H1 (cell line): Measurements from ENCODE around the gene SYP.

Experiments used
- BRCA1 ChIP-seq: IDR thresholded peaks from 2 replicates; pipeline ENCODE4 v1.6.1; 2012; ENCODE audit warnings: low read depth, low read length, improper control_type of control experiment
- CEBPB ChIP-seq: IDR thresholded peaks from 2 replicates; pipeline ENCODE4 v1.6.1; 2012; ENCODE audit warnings: low read depth, low read length
- CHD2 ChIP-seq: IDR thresholded peaks from 2 replicates; pipeline ENCODE4 v1.6.1; 2012; ENCODE audit warnings: low read length, improper control_type of control experiment
- CREB1 ChIP-seq: IDR thresholded peaks from 2 replicates; pipeline ENCODE4 v1.6.1; 2012; ENCODE audit warnings: inconsistent platforms
- EP300 ChIP-seq, 2 experiments: IDR thresholded peaks; 1 replicate in 1 of 2; 2 replicates in 1 of 2; pipeline ENCODE4 v1.6.1; 2011 to 2012; ENCODE audit warnings: low read depth in 2 of 2, low read length in 2 of 2, mild to moderate bottlenecking in 2 of 2, borderline replicate concordance in 1 of 2, inconsistent platforms in 1 of 2, moderate library complexity in 1 of 2
- FOSL1 ChIP-seq: IDR thresholded peaks from 2 replicates; pipeline ENCODE4 v1.6.1; 2011; ENCODE audit warnings: mild to moderate bottlenecking, low read depth, low read length, moderate library complexity; ENCODE audit not compliant: insufficient read depth
- JUN ChIP-seq: IDR thresholded peaks from 2 replicates; pipeline ENCODE4 v1.6.1; 2011; ENCODE audit warnings: low read depth, mild to moderate bottlenecking, improper control_type of control experiment, low read length
- JUND ChIP-seq: IDR thresholded peaks from 2 replicates; pipeline ENCODE4 v1.6.1; 2011; ENCODE audit warnings: mild to moderate bottlenecking, improper control_type of control experiment, low read length
- POLR2A ChIP-seq, 2 experiments: IDR thresholded peaks; 1 replicate in 1 of 2; 2 replicates in 1 of 2; pipeline ENCODE4 v1.6.1; 2011; ENCODE audit warnings: low read depth in 2 of 2, low read length in 2 of 2, mild to moderate bottlenecking in 2 of 2; ENCODE audit errors: control extremely low read depth in 1 of 2
- SRF ChIP-seq: IDR thresholded peaks from 2 replicates; pipeline ENCODE4 v1.6.1; 2011; ENCODE audit warnings: mild to moderate bottlenecking, low read depth, low read length, moderate library complexity
- TAF1 ChIP-seq: IDR thresholded peaks from 2 replicates; pipeline ENCODE4 v1.6.1; 2011; ENCODE audit warnings: mild to moderate bottlenecking, low read depth, low read length
- TF ChIP-seq, protein P1 (sequence below), 3 experiments: IDR thresholded peaks; 1 replicate in 2 of 3; 2 replicates in 1 of 3; pipeline versions ENCODE4 v1.5.1 to v1.6.1; 2011; ENCODE audit warnings: low read length in 3 of 3, mild to moderate bottlenecking in 3 of 3, inconsistent platforms in 2 of 3, low read depth in 1 of 3, moderate library complexity in 1 of 3; ENCODE audit not compliant: insufficient read depth in 1 of 3; ENCODE audit errors: control extremely low read depth in 1 of 3
- TF ChIP-seq, protein P2 (sequence below): IDR thresholded peaks from 2 replicates; pipeline ENCODE4 v1.6.1; 2012; ENCODE audit warnings: inconsistent platforms
- TF ChIP-seq, protein P3 (sequence below): IDR thresholded peaks from 2 replicates; pipeline ENCODE4 v1.6.1; 2011; ENCODE audit warnings: low read depth, mild to moderate bottlenecking, low read length; ENCODE audit not compliant: insufficient read depth

DNA sequence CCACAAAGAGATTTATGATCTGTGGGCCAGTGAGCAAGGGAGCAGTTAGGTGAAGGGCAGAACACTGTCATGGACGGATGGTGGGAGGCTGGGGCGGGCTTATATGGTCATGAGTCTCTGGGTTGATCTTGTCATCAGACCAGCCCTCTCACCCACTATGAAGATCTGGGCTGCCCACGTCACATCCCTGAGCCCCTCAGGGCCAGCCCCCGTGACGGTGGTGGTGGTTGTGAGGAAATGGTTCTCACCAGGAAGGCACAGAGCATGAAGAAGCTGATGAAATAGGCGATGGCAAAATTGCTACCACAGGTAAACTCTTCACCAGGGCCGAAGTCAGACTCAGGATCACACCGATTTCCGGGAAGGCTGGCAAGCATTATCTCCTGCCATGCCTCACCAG lies 11.1 kb upstream of the SYP start:
- TF ChIP-seq, protein P1, sequence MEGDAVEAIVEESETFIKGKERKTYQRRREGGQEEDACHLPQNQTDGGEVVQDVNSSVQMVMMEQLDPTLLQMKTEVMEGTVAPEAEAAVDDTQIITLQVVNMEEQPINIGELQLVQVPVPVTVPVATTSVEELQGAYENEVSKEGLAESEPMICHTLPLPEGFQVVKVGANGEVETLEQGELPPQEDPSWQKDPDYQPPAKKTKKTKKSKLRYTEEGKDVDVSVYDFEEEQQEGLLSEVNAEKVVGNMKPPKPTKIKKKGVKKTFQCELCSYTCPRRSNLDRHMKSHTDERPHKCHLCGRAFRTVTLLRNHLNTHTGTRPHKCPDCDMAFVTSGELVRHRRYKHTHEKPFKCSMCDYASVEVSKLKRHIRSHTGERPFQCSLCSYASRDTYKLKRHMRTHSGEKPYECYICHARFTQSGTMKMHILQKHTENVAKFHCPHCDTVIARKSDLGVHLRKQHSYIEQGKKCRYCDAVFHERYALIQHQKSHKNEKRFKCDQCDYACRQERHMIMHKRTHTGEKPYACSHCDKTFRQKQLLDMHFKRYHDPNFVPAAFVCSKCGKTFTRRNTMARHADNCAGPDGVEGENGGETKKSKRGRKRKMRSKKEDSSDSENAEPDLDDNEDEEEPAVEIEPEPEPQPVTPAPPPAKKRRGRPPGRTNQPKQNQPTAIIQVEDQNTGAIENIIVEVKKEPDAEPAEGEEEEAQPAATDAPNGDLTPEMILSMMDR (IDR thresholded peaks at IDR 0.05; ENCODE audit: control extremely low read depth in 1 of 3, insufficient read depth in 1 of 3, low read depth in 1 of 3, low read length in 3 of 3): no peak
- TF ChIP-seq POLR2A (IDR thresholded peaks at IDR 0.05; ENCODE audit: control extremely low read depth in 1 of 2, low read depth in 2 of 2, low read length in 2 of 2): no peak
- TF ChIP-seq JUND: no peak
- TF ChIP-seq BRCA1: no peak
- no peak for TF ChIP-seq CREB1
- no peak for TF ChIP-seq FOSL1
- no peak for TF ChIP-seq CEBPB
- no peak for TF ChIP-seq CHD2
- TF ChIP-seq SRF: no peak
- TF ChIP-seq, protein P2, sequence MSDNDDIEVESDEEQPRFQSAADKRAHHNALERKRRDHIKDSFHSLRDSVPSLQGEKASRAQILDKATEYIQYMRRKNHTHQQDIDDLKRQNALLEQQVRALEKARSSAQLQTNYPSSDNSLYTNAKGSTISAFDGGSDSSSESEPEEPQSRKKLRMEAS: no peak
- TF ChIP-seq EP300 (IDR thresholded peaks at IDR 0.05; ENCODE audit: borderline replicate concordance in 1 of 2, low read depth in 2 of 2, low read length in 2 of 2): no peak
- TF ChIP-seq TAF1: no peak
- no peak for TF ChIP-seq JUN
- TF ChIP-seq, protein P3, sequence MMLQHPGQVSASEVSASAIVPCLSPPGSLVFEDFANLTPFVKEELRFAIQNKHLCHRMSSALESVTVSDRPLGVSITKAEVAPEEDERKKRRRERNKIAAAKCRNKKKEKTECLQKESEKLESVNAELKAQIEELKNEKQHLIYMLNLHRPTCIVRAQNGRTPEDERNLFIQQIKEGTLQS: no peak
